ENCODE measurements around the gene PVALB.

PVALB gene

DNA sequence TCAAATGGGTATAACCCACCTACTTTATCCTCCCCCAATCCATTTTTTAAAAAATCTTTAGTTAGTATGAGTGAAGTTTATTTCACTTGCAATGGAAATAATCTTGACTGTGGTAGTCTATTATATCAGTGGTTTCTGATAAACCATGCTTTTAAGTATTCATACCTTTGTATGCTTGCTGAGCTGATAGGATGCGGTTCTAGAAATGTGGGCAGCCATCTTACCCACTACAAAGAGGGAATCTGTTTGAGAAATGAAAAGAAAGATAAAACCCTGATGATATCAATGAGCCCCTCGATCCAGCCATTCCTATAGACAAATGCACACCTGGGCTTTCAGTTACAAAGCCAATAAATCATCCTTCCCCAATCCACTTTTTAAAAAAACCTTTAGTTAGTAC lies 13.8 kb upstream of the PVALB start:
- H4K20me1 ChIP-seq (ENCODE audit: control insufficient read depth, insufficient read depth, low read depth, low read length), result no peaks in the 10 kb centered on the region

DNA sequence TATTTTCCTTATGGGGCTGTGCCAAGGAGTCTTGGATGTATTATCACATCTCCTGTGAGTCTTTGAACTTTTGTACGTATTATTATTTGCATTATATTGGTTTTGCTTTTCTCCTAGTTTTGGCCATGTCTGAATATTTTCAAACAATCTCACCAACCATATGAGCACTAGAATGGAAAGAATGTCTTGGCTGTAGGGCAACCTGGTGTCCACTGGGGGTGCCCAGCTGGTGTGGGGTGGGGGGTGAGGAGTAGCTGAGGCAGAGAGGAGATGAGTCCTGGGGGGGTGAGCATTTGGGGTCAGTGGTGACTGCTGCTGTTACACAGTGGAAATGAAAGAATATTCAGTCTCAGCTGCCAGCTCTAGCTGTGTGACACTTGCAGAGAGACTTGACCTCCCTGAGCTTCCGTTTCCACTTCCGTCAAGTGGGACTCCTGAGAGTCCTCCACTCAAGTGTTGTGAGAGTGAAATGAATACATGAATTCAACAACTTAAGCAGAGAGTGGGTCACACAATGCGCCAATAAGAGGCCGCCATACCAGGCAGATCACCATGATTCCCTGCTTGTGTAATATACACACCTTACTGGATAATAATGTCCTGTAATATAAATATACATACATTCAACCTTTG lies 12.7 kb upstream of the PVALB start:
- no peaks in the 10 kb centered on the region for H4K20me1 ChIP-seq (ENCODE audit: control insufficient read depth, insufficient read depth, low read depth, low read length)
- TF ChIP-seq, protein P1, sequence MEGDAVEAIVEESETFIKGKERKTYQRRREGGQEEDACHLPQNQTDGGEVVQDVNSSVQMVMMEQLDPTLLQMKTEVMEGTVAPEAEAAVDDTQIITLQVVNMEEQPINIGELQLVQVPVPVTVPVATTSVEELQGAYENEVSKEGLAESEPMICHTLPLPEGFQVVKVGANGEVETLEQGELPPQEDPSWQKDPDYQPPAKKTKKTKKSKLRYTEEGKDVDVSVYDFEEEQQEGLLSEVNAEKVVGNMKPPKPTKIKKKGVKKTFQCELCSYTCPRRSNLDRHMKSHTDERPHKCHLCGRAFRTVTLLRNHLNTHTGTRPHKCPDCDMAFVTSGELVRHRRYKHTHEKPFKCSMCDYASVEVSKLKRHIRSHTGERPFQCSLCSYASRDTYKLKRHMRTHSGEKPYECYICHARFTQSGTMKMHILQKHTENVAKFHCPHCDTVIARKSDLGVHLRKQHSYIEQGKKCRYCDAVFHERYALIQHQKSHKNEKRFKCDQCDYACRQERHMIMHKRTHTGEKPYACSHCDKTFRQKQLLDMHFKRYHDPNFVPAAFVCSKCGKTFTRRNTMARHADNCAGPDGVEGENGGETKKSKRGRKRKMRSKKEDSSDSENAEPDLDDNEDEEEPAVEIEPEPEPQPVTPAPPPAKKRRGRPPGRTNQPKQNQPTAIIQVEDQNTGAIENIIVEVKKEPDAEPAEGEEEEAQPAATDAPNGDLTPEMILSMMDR (IDR thresholded peaks at IDR 0.05; ENCODE audit: low read depth, low read length, poor library complexity, severe bottlenecking), result no peak
- no peak for TF ChIP-seq EZH2phosphoT487 (IDR thresholded peaks at IDR 0.05; ENCODE audit: borderline replicate concordance, low read length)
- peaks cover 9% of the 10 kb centered on the region for H3K9me3 ChIP-seq (ENCODE audit: control insufficient read depth, insufficient read depth, low read length)
- H3K36me3 ChIP-seq (ENCODE audit: control insufficient read depth, low read length), result peaks cover 5% of the 10 kb centered on the region; the same call in 1 of the 2 replicates
- H3K27me3 ChIP-seq (ENCODE audit: control insufficient read depth, low read length), result no peaks in the 10 kb centered on the region
- no peak overlapping the region for H3K27ac ChIP-seq (ENCODE audit: low read depth, low read length)
- no peaks in the 10 kb centered on the region for H3F3A ChIP-seq (ENCODE audit: control insufficient read depth, insufficient read depth)
- no peaks in the 10 kb centered on the region for H3K9me2 ChIP-seq (replicated peaks; ENCODE audit: control insufficient read depth, low read length)
- no peak overlapping the region for H3K4me3 ChIP-seq (ENCODE audit: low read length)
- H3K4me2 ChIP-seq (ENCODE audit: low read length), result no peak overlapping the region
- H3K79me2 ChIP-seq (ENCODE audit: control insufficient read depth, low read length), result no peaks in the 10 kb centered on the region
- peaks cover 30% of the 10 kb centered on the region for H3K4me1 ChIP-seq (ENCODE audit: control insufficient read depth, low read length)

More for the DNA sequence above, 13.8 kb upstream of the PVALB start:
- no peaks in the 10 kb centered on the region for H3F3A ChIP-seq (ENCODE audit: control insufficient read depth, insufficient read depth)
- peaks cover 5% of the 10 kb centered on the region; the same call in 1 of the 2 replicates for H3K36me3 ChIP-seq (ENCODE audit: control insufficient read depth, low read length)
- H3K4me3 ChIP-seq (ENCODE audit: low read length), result no peak overlapping the region
- no peaks in the 10 kb centered on the region for H3K9me2 ChIP-seq (replicated peaks; ENCODE audit: control insufficient read depth, low read length)
- H3K4me1 ChIP-seq (ENCODE audit: control insufficient read depth, low read length), result peaks cover 30% of the 10 kb centered on the region
- no peak overlapping the region for H3K27ac ChIP-seq (ENCODE audit: low read depth, low read length)
- H3K79me2 ChIP-seq (ENCODE audit: control insufficient read depth, low read length), result no peaks in the 10 kb centered on the region
- TF ChIP-seq, protein P1 (IDR thresholded peaks at IDR 0.05; ENCODE audit: low read depth, low read length, poor library complexity, severe bottlenecking), result no peak
- TF ChIP-seq EZH2phosphoT487 (IDR thresholded peaks at IDR 0.05; ENCODE audit: borderline replicate concordance, low read length), result no peak
- no peaks in the 10 kb centered on the region for H3K27me3 ChIP-seq (ENCODE audit: control insufficient read depth, low read length)
- no peak overlapping the region for H3K4me2 ChIP-seq (ENCODE audit: low read length)
- peaks cover 9% of the 10 kb centered on the region for H3K9me3 ChIP-seq (ENCODE audit: control insufficient read depth, insufficient read depth, low read length)

GRCh38 chr22:36828815-36829214 lies 12.0 kb upstream of the PVALB start:
- no peaks in the 10 kb centered on the region for H3K9me2 ChIP-seq (replicated peaks; ENCODE audit: control insufficient read depth, low read length)
- H3K9me3 ChIP-seq (ENCODE audit: control insufficient read depth, insufficient read depth, low read length), result peaks cover 7% of the 10 kb centered on the region
- no peak overlapping the region for H3K4me2 ChIP-seq (ENCODE audit: low read length)
- TF ChIP-seq EZH2phosphoT487 (IDR thresholded peaks at IDR 0.05; ENCODE audit: borderline replicate concordance, low read length), result no peak
- TF ChIP-seq, protein P1 (IDR thresholded peaks at IDR 0.05; ENCODE audit: low read depth, low read length, poor library complexity, severe bottlenecking), result no peak
- no peaks in the 10 kb centered on the region for H3F3A ChIP-seq (ENCODE audit: control insufficient read depth, insufficient read depth)
- no peaks in the 10 kb centered on the region for H4K20me1 ChIP-seq (ENCODE audit: control insufficient read depth, insufficient read depth, low read depth, low read length)
- no peak overlapping the region for H3K27ac ChIP-seq (ENCODE audit: low read depth, low read length)
- H3K27me3 ChIP-seq (ENCODE audit: control insufficient read depth, low read length), result no peaks in the 10 kb centered on the region
- no peaks in the 10 kb centered on the region for H3K79me2 ChIP-seq (ENCODE audit: control insufficient read depth, low read length)
- peaks cover 30% of the 10 kb centered on the region for H3K4me1 ChIP-seq (ENCODE audit: control insufficient read depth, low read length)
- H3K36me3 ChIP-seq (ENCODE audit: control insufficient read depth, low read length), result peaks cover 5% of the 10 kb centered on the region; the same call in 1 of the 2 replicates
- no peak overlapping the region for H3K4me3 ChIP-seq (ENCODE audit: low read length)
